Measurements from ENCODE around the gene SLC5A11.

SLC5A11 gene

DNA sequence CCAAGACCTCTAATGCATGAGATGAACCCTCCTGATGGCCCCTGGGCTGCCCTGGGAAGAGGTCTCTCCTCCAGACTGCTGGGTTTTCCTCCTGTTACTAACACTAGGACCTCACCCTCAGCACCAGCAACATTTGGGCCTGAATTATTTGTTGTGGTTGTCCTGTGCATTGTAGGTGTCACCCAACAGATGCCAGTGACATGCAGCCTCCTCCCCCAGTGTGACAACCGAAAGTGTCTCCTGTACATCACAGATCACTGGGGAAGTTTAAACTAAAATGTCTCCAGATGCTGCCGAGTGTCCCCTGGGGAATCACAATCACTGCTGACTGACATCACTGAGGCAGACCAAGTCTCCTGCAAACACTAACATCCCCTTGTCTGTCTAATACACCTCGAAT is 74.8 kb downstream of the SLC5A11 start:
- no peaks in the 10 kb centered on the region for H3K79me2 ChIP-seq (ENCODE audit: insufficient read depth, low read depth)
- H2AFZ ChIP-seq (ENCODE audit: low read depth): no peak overlapping the region
- TF ChIP-seq, protein P1, sequence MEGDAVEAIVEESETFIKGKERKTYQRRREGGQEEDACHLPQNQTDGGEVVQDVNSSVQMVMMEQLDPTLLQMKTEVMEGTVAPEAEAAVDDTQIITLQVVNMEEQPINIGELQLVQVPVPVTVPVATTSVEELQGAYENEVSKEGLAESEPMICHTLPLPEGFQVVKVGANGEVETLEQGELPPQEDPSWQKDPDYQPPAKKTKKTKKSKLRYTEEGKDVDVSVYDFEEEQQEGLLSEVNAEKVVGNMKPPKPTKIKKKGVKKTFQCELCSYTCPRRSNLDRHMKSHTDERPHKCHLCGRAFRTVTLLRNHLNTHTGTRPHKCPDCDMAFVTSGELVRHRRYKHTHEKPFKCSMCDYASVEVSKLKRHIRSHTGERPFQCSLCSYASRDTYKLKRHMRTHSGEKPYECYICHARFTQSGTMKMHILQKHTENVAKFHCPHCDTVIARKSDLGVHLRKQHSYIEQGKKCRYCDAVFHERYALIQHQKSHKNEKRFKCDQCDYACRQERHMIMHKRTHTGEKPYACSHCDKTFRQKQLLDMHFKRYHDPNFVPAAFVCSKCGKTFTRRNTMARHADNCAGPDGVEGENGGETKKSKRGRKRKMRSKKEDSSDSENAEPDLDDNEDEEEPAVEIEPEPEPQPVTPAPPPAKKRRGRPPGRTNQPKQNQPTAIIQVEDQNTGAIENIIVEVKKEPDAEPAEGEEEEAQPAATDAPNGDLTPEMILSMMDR (conservative IDR thresholded peaks at IDR 0.05; ENCODE audit: low read depth, low read length): no peak
- H3K4me1 ChIP-seq (ENCODE audit: low read depth, poor library complexity, severe bottlenecking): no peaks in the 10 kb centered on the region
- no peak overlapping the region for H3K9ac ChIP-seq
- no peaks in the 10 kb centered on the region for H4K20me1 ChIP-seq (ENCODE audit: insufficient read depth)
- H3K27ac ChIP-seq: no peak overlapping the region
- H3K4me2 ChIP-seq: no peak overlapping the region
- no peaks in the 10 kb centered on the region for H3K27me3 ChIP-seq (ENCODE audit: insufficient read depth, low read depth)
- 0 out of 2 replicates have a peak, but pooled peaks cover 5% of the 10 kb centered on the region for H3K36me3 ChIP-seq (ENCODE audit: insufficient read depth)
- no peak overlapping the region for H3K4me3 ChIP-seq (IDR thresholded peaks at IDR 0.05; ENCODE audit: insufficient read depth, low read depth, low read length)

DNA sequence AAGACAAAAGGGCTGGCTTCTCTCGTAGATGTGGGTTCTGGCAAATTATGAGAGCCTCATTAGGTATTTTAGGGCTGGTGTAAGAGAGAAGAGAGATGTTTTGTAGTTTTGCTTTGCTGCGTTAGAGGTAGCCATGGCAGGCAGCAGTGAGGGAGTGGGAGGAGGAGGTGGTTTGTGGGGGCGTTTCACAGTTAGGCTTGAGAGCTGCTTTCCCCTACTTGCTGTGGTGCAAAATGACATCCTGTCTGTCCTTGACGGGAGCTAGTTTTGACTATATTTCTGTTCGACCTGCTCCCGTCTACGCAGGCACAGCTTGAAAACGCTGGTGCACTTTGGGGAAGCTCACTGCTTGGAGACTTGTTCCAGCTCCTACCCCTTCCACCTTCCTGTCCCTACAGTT is 75.5 kb downstream of the SLC5A11 start:
- Histone ChIP-seq H3K9ac (no peak overlapping the region), H3K4me3 (IDR thresholded peaks at IDR 0.05; ENCODE audit: insufficient read depth, low read depth, low read length) (no peak overlapping the region), H2AFZ (ENCODE audit: low read depth) (no peak overlapping the region), H3K79me2 (ENCODE audit: insufficient read depth, low read depth) (no peaks in the 10 kb centered on the region), H3K27me3 (ENCODE audit: insufficient read depth, low read depth) (no peaks in the 10 kb centered on the region), H3K36me3 (ENCODE audit: insufficient read depth) (0 out of 2 replicates have a peak, but pooled peaks cover 5% of the 10 kb centered on the region), H3K4me1 (ENCODE audit: low read depth, poor library complexity, severe bottlenecking) (no peaks in the 10 kb centered on the region), H3K4me2 (no peak overlapping the region), H3K27ac (no peak overlapping the region), H4K20me1 (ENCODE audit: insufficient read depth) (no peaks in the 10 kb centered on the region)
- TF ChIP-seq, protein P1 (conservative IDR thresholded peaks at IDR 0.05; ENCODE audit: low read depth, low read length): no peak

DNA sequence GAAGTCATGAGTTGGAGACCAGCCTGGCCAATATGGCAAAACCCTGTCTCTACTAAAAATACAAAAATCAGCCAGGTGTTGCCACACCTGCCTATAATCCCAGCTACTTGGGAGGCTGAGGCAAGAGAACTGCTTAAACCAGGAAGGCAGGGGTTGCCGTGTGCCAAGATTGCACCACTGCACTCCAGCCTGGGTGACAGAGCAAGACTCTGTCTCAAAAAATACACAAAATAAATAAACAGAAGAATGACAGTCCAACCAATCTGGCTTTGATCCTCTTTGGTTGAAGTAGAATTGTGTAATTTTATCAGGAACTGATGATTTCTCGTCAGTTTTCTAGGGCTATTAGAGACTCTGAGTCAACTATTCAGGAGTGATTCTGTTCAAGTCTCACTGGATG is 79.4 kb downstream of the SLC5A11 start:
- Histone ChIP-seq H3K4me3 (IDR thresholded peaks at IDR 0.05; ENCODE audit: insufficient read depth, low read depth, low read length) (no peak overlapping the region), H3K36me3 (ENCODE audit: insufficient read depth) (0 out of 2 replicates have a peak, but pooled peaks cover under 1% of the 10 kb centered on the region), H3K79me2 (ENCODE audit: insufficient read depth, low read depth) (no peaks in the 10 kb centered on the region), H4K20me1 (ENCODE audit: insufficient read depth) (no peaks in the 10 kb centered on the region), H3K4me1 (ENCODE audit: low read depth, poor library complexity, severe bottlenecking) (no peaks in the 10 kb centered on the region), H2AFZ (ENCODE audit: low read depth) (no peak overlapping the region), H3K27me3 (ENCODE audit: insufficient read depth, low read depth) (no peaks in the 10 kb centered on the region), H3K4me2 (no peak overlapping the region), H3K9ac (no peak overlapping the region), H3K27ac (no peak overlapping the region)
- TF ChIP-seq, protein P1 (conservative IDR thresholded peaks at IDR 0.05; ENCODE audit: low read depth, low read length): no peak

DNA sequence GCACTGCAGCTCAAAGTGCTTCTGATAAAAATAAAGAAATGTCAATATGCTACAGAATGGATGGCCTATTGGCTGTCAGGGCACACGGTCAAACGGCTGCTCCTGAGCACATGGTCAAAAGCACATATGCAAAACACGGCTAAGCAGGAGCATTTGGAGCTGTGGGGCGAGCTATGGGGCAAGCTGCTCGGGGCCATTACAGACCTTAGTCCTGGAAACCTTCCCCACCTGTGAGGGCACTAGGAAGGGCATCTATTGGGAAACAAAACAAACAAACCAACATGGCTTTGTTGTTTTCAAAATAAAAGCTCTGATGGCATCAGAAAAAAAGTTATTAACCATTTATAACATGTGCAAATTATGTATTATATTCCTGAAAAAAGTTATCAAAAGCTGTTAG is 83.6 kb downstream of the SLC5A11 start:
- Histone ChIP-seq H3K4me2 (no peak overlapping the region), H3K4me3 (IDR thresholded peaks at IDR 0.05; ENCODE audit: insufficient read depth, low read depth, low read length) (no peak overlapping the region), H3K4me1 (ENCODE audit: low read depth, poor library complexity, severe bottlenecking) (no peaks in the 10 kb centered on the region), H3K27ac (no peak overlapping the region), H3K79me2 (ENCODE audit: insufficient read depth, low read depth) (no peaks in the 10 kb centered on the region), H4K20me1 (ENCODE audit: insufficient read depth) (no peaks in the 10 kb centered on the region), H3K36me3 (ENCODE audit: insufficient read depth) (no peaks in the 10 kb centered on the region), H2AFZ (ENCODE audit: low read depth) (no peak overlapping the region), H3K9ac (no peak overlapping the region), H3K27me3 (ENCODE audit: insufficient read depth, low read depth) (no peaks in the 10 kb centered on the region)
- TF ChIP-seq, protein P1 (conservative IDR thresholded peaks at IDR 0.05; ENCODE audit: low read depth, low read length): no peak
